Astrocyte (in vitro differentiated cells and primary cell): Measurements from ENCODE around the gene IL12RB2. TPM values are rescaled to one million over a fixed set of nuclear protein-coding genes. Genes with fewer than 3 reads are reported as not detected.
A peak's percentile ranks its signal among the peaks of the same experiment; 100 is the strongest.

Experiments used
- DNase-seq: peaks from one replicate; pipeline ENCODE4 v3.0.0-alpha.2; 2010; ENCODE audit warnings: low read depth
- FAIRE-seq: peaks from 2 replicates; lab custom pipeline; 2011; peaks lifted over from hg19 to GRCh38; lab: Jason Lieb, UNC
- H2AFZ ChIP-seq: 2 replicates; pipeline ENCODE4 v1.6.0; 2012; ENCODE audit warnings: low read depth, low read length, inconsistent platforms
- H3K27ac ChIP-seq: 2 replicates; pipeline ENCODE4 v1.5.1; 2011; ENCODE audit warnings: low read depth, low read length, inconsistent platforms
- H3K27me3 ChIP-seq: 2 replicates; pipeline ENCODE4 v1.6.0; 2011; ENCODE audit warnings: low read length, inconsistent platforms; ENCODE audit not compliant: insufficient read depth
- H3K36me3 ChIP-seq: 2 replicates; pipeline ENCODE4 v1.5.1; 2011; ENCODE audit warnings: low read length, inconsistent platforms; ENCODE audit not compliant: insufficient read depth
- H3K4me1 ChIP-seq: 2 replicates; pipeline ENCODE4 v1.5.1; 2011; ENCODE audit warnings: low read length, inconsistent platforms; ENCODE audit not compliant: insufficient read depth
- H3K4me2 ChIP-seq: 2 replicates; pipeline ENCODE4 v1.6.0; 2012; ENCODE audit warnings: low read length, inconsistent platforms
- H3K4me3 ChIP-seq: 2 replicates; pipeline ENCODE4 v1.5.1; 2011; ENCODE audit warnings: low read depth, mild to moderate bottlenecking, low read length, inconsistent platforms; ENCODE audit not compliant: insufficient read depth
- H3K79me2 ChIP-seq: 2 replicates; pipeline ENCODE4 v1.6.0; 2012; ENCODE audit warnings: mild to moderate bottlenecking, low read length, inconsistent platforms; ENCODE audit not compliant: insufficient read depth
- H3K9ac ChIP-seq: 2 replicates; pipeline ENCODE4 v1.6.0; 2012; ENCODE audit warnings: mild to moderate bottlenecking, low read length, inconsistent platforms
- H3K9me3 ChIP-seq: 2 replicates; pipeline ENCODE4 v1.5.1; 2012; ENCODE audit warnings: low read depth, mild to moderate bottlenecking, low read length, inconsistent platforms; ENCODE audit not compliant: insufficient read depth
- H4K20me1 ChIP-seq: 2 replicates; pipeline ENCODE4 v1.6.0; 2012; ENCODE audit warnings: low read length, inconsistent platforms; ENCODE audit not compliant: insufficient read depth
- H3K27ac Mint-ChIP-seq: one replicate; pipeline ENCODE4 v1.8.0; 2021; ENCODE audit warnings: mild to moderate bottlenecking, mixed read lengths; ENCODE audit not compliant: unreplicated experiment
- H3K27me3 Mint-ChIP-seq: one replicate; pipeline ENCODE4 v1.8.0; 2021; ENCODE audit warnings: low read depth, mixed read lengths; ENCODE audit not compliant: unreplicated experiment
- H3K36me3 Mint-ChIP-seq: one replicate; pipeline ENCODE4 v1.8.0; 2021; ENCODE audit warnings: low read depth, mixed read lengths; ENCODE audit not compliant: unreplicated experiment
- H3K4me1 Mint-ChIP-seq: one replicate; pipeline ENCODE4 v1.8.0; 2021; ENCODE audit warnings: low read depth, mixed read lengths; ENCODE audit not compliant: unreplicated experiment
- H3K4me3 Mint-ChIP-seq: one replicate; pipeline ENCODE4 v1.8.0; 2021; ENCODE audit warnings: mild to moderate bottlenecking, moderate library complexity, mixed read lengths; ENCODE audit not compliant: unreplicated experiment
- H3K9me3 Mint-ChIP-seq: one replicate; pipeline ENCODE4 v1.8.0; 2021; ENCODE audit warnings: mild to moderate bottlenecking, mixed read lengths; ENCODE audit not compliant: unreplicated experiment
- CTCF ChIP-seq: IDR thresholded peaks from 2 replicates; pipeline ENCODE4 v1.5.1; 2011; ENCODE audit warnings: low read depth, mild to moderate bottlenecking, inconsistent platforms, low read length, moderate library complexity; ENCODE audit not compliant: insufficient read depth
- EZH2 ChIP-seq: IDR thresholded peaks from 2 replicates; pipeline ENCODE4 v1.6.1; 2012; ENCODE audit warnings: mild to moderate bottlenecking, low read length, inconsistent platforms; ENCODE audit not compliant: insufficient read depth
- total RNA-seq: library from RNA; stranded (reverse); gene quantifications from 2 replicates; pipeline ENCODE4 v1.2.1, GENCODE V29; 2021

IL12RB2 gene
- total RNA-seq, 1 donor from 2014 or later: 0.11 TPM

DNA sequence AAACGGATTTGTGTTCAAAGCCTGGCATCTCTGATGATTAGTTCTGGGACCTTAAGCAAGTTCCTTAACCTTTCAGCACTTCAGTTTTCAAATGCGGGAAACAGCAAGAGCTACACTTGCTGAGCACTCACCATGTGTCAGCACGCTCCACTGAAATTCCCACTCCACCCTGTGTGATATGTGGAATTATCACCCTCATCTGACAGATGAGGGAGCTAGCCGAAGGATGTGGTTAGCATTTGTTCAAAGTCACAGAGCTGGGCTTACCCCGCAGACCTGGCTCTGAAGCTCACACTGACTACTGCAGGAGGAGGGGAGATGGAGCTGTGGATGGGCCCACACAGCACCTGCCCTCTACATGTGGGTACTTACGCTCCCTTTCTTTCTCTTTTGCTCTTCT, 29.1 kb downstream of the IL12RB2 start:
- Histone ChIP-seq H3K27me3 (no peaks in the 10 kb centered on the region), H3K36me3 (no peaks in the 10 kb centered on the region), H3K4me3 (no peak overlapping the region), H2AFZ (no peak overlapping the region), H4K20me1 (no peaks in the 10 kb centered on the region), H3K79me2 (no peaks in the 10 kb centered on the region), H3K27ac (no peak overlapping the region), H3K4me1 (peaks cover 17% of the 10 kb centered on the region), H3K9ac (no peak overlapping the region), H3K9me3 (no peaks in the 10 kb centered on the region), H3K4me2 (no peak overlapping the region)
- TF ChIP-seq CTCF (no peak), EZH2 (no peak)
- peaks cover 31% of the 10 kb centered on the region for H3K4me1 Mint-ChIP-seq
- H3K9me3 Mint-ChIP-seq: no peaks in the 10 kb centered on the region
- H3K36me3 Mint-ChIP-seq: no peaks in the 10 kb centered on the region
- H3K4me3 Mint-ChIP-seq: no peak overlapping the region
- H3K27me3 Mint-ChIP-seq: no peaks in the 10 kb centered on the region
- H3K27ac Mint-ChIP-seq: no peak overlapping the region
- no peak for FAIRE-seq
- DNase-seq: no peak

- peak overlapping the region; percentile 20 for H3K4me2 ChIP-seq
- peaks cover 31% of the 10 kb centered on the region for H3K4me1 Mint-ChIP-seq
- H3K9me3 Mint-ChIP-seq: no peaks in the 10 kb centered on the region
- no peak overlapping the region for H3K4me3 Mint-ChIP-seq
- no peak for TF ChIP-seq EZH2
- TF ChIP-seq CTCF: no peak
- FAIRE-seq (no peak), DNase-seq (no peak)
- no peak overlapping the region for H3K4me3 ChIP-seq
- no peaks in the 10 kb centered on the region for H3K36me3 ChIP-seq
- H3K9ac ChIP-seq: no peak overlapping the region
- H3K27ac ChIP-seq: no peak overlapping the region
- H3K9me3 ChIP-seq: no peaks in the 10 kb centered on the region
- no peaks in the 10 kb centered on the region for H3K79me2 ChIP-seq
- no peaks in the 10 kb centered on the region for H4K20me1 ChIP-seq
- H2AFZ ChIP-seq: no peak overlapping the region
- H3K27me3 Mint-ChIP-seq: peaks cover under 1% of the 10 kb centered on the region
- H3K4me1 ChIP-seq: peaks cover 17% of the 10 kb centered on the region
- no peaks in the 10 kb centered on the region for H3K27me3 ChIP-seq
- peaks cover 1% of the 10 kb centered on the region for H3K36me3 Mint-ChIP-seq
- H3K27ac Mint-ChIP-seq: peak overlapping the region; percentile 80
Observed at GRCh38 chr1:67338642-67339041, 31.0 kb downstream of the IL12RB2 start.

GRCh38 chr1:67339623-67340343, 32.1 kb downstream of the IL12RB2 start:
- no peaks in the 10 kb centered on the region for H3K9me3 Mint-ChIP-seq
- H3K4me1 ChIP-seq: peaks cover 17% of the 10 kb centered on the region
- H3K27ac ChIP-seq: peak overlapping the region; percentile 69
- no peaks in the 10 kb centered on the region for H3K79me2 ChIP-seq
- peak overlapping the region; percentile 35 for H3K4me3 ChIP-seq
- H3K36me3 Mint-ChIP-seq: peaks cover 1% of the 10 kb centered on the region
- H4K20me1 ChIP-seq: no peaks in the 10 kb centered on the region
- H3K27me3 Mint-ChIP-seq: peaks cover 2% of the 10 kb centered on the region
- H3K27me3 ChIP-seq: no peaks in the 10 kb centered on the region
- TF ChIP-seq CTCF (no peak), EZH2 (no peak)
- peak overlapping the region; percentile 70 for H3K4me2 ChIP-seq
- peak overlapping the region; percentile 41 for H2AFZ ChIP-seq
- peak; percentile 75 for DNase-seq
- no peak overlapping the region for H3K4me3 Mint-ChIP-seq
- peak overlapping the region; percentile 80 for H3K27ac Mint-ChIP-seq
- H3K36me3 ChIP-seq: no peaks in the 10 kb centered on the region
- H3K9ac ChIP-seq: peak overlapping the region; percentile 47
- peaks cover 31% of the 10 kb centered on the region for H3K4me1 Mint-ChIP-seq
- FAIRE-seq: peak; percentile 84
- H3K9me3 ChIP-seq: no peaks in the 10 kb centered on the region
